PC-3 (cell line): ENCODE measurements around the gene CACNG5. TPM values are rescaled to one million over a fixed set of nuclear protein-coding genes. Genes with fewer than 3 reads are reported as not detected.

Experiments
- ATAC-seq: fragments of 200-7000 bp; cut with Tn5 transposase; 2 replicates; pipeline ENCODE4 v1.9.1; 2020; ENCODE audit warnings: mild to moderate bottlenecking, moderate library complexity
- BruUV-seq: library from RNA; stranded (reverse); fragments of 400-500 nt; replicated peaks from 2 replicates; lab custom pipeline; 2021; lab: Mats Ljungman, UMichigan
- CTCF ChIA-PET: fragments of 300-600 bp; sonication (Branson Sonifier 250); formaldehyde crosslinking; loops from one replicate; lab custom pipeline; 2022; ENCODE audit warnings: antibody characterized with exemption; lab: Charles Lee
- POLR2A ChIA-PET: fragments of 300-600 bp; sonication (Branson Sonifier 250); formaldehyde crosslinking; loops from one replicate; lab custom pipeline; 2022; ENCODE audit warnings: antibody characterized with exemption; ENCODE audit not compliant: unreplicated experiment; lab: Charles Lee
- DNase-seq: peaks from one replicate; pipeline ENCODE4 v3.0.0-alpha.2; 2015
- H2AFZ ChIP-seq: fragments of 300-600 bp; sonication (generic); 2 replicates; pipeline ENCODE4 v1.6.0; 2016; ENCODE audit warnings: antibody characterized with exemption, low read length
- H3F3A ChIP-seq: fragments of 300-600 bp; sonication (generic); one replicate; pipeline ENCODE4 v1.6.0; 2017; ENCODE audit warnings: antibody characterized with exemption, low read length, control low read depth, mild to moderate bottlenecking; ENCODE audit not compliant: unreplicated experiment
- H3K27ac ChIP-seq: fragments of 300-600 bp; sonication (generic); 2 replicates; pipeline ENCODE4 v1.5.1; 2016; ENCODE audit warnings: mild to moderate bottlenecking, low read length
- H3K27me3 ChIP-seq: fragments of 300-600 bp; sonication (generic); 2 replicates; pipeline ENCODE4 v1.6.1; 2016; ENCODE audit warnings: low read length, mixed read lengths
- H3K36me3 ChIP-seq: fragments of 300-600 bp; sonication (generic); 2 replicates; pipeline ENCODE4 v1.6.1; 2016; ENCODE audit warnings: low read depth, mixed run types, low read length, mixed read lengths
- H3K4me1 ChIP-seq: fragments of 300-600 bp; sonication (generic); 2 replicates; pipeline ENCODE4 v1.5.1; 2016; ENCODE audit warnings: low read length; ENCODE audit not compliant: insufficient read depth
- H3K4me2 ChIP-seq: fragments of 300-600 bp; sonication (generic); 2 replicates; pipeline ENCODE4 v1.6.0; 2016; ENCODE audit warnings: low read length
- H3K4me3 ChIP-seq: fragments of 300-600 bp; sonication (generic); 2 replicates; pipeline ENCODE4 v1.5.1; 2016; ENCODE audit warnings: mild to moderate bottlenecking, low read length, mixed read lengths
- H3K79me2 ChIP-seq: fragments of 300-600 bp; sonication (generic); 2 replicates; pipeline ENCODE4 v1.6.1; 2017; ENCODE audit warnings: low read length, mixed read lengths
- H3K9ac ChIP-seq: fragments of 300-600 bp; sonication (generic); 2 replicates; pipeline ENCODE4 v1.6.0; 2016; ENCODE audit warnings: mild to moderate bottlenecking, low read length
- H3K9me2 ChIP-seq: fragments of 300-600 bp; sonication (generic); replicated peaks from 2 replicates; pipeline ENCODE4 v1.6.1; 2016; ENCODE audit warnings: mixed run types, low read length, mixed read lengths
- H3K9me3 ChIP-seq: fragments of 300-600 bp; sonication (generic); 2 replicates; pipeline ENCODE4 v1.6.1; 2016; ENCODE audit warnings: low read length, mixed read lengths
- H4K20me1 ChIP-seq: fragments of 300-600 bp; sonication (generic); 2 replicates; pipeline ENCODE4 v1.6.1; 2016; ENCODE audit warnings: low read length, mixed read lengths
- EZH2 ChIP-seq: fragments of 300-600 bp; sonication (generic); IDR thresholded peaks from one replicate; pipeline ENCODE4 v1.6.1; 2017; ENCODE audit warnings: antibody characterized with exemption, mild to moderate bottlenecking, low read length; ENCODE audit not compliant: unreplicated experiment
- EZH2phosphoT487 ChIP-seq: fragments of 300-600 bp; sonication (generic); IDR thresholded peaks from 2 replicates; pipeline ENCODE4 v1.6.1; 2018; ENCODE audit warnings: mild to moderate bottlenecking, antibody characterized with exemption, low read length, borderline replicate concordance
- intact Hi-C: fragments of 100-400 bp; cut with micrococcal nuclease; formaldehyde crosslinking; loops from 2 replicates; pipeline ENCODE4 v1.9.0; 2023
- total RNA-seq: library from RNA; depleted of rRNA; stranded (reverse); fragments of >200 nt; gene quantifications from 2 replicates; pipeline ENCODE4 v1.2.3, GENCODE V29; 2014
- TF ChIP-seq, protein P1 (sequence below): fragments of 300-600 bp; sonication (generic); conservative IDR thresholded peaks from 2 replicates; pipeline ENCODE4 v1.5.1; 2017; ENCODE audit warnings: antibody characterized with exemption, low read depth, mild to moderate bottlenecking, low read length

CACNG5 gene
- total RNA-seq, 1 experiment from 2014 or later, result not detected

DNA sequence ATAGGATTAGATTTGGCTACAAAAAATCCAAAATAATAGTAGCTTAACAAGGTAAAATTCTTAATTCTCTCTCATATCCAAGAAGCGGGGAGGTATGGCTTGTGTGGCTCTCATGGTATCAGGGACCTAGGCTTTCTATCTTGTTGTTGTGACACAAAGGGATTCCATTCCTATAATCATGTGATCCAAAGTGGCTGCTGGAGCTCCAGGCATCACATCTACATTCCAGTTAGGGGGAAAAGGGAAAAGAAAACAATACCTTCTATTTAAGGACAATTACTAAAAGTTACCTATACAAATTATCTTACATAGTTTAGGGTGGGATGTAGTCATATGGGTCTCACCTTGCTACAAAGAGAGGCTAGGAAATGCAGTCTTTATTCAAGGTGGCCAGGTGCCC lies 82.0 kb downstream of the CACNG5 start:
- ATAC-seq (no peak), DNase-seq (no peak)
- no peaks in the 10 kb centered on the region for H3K9me2 ChIP-seq
- ChIA-PET POLR2A (no interaction called here), CTCF (interaction anchor here (1.0 kb wide), 1 partner anchor 59 kb away, joined by 4 read pairs; no protein-coding TSS in a partner anchor)
- no peak overlapping the region for H2AFZ ChIP-seq
- no peaks in the 10 kb centered on the region for H4K20me1 ChIP-seq
- no peaks in the 10 kb centered on the region for H3K27me3 ChIP-seq
- H3K4me1 ChIP-seq, result peaks cover 4% of the 10 kb centered on the region; the same call in 1 of the 2 replicates
- BruUV-seq, result no TSS peak
- intact Hi-C loops, result no loop called here
- H3F3A ChIP-seq, result no peaks in the 10 kb centered on the region
- no peaks in the 10 kb centered on the region for H3K79me2 ChIP-seq
- no peak overlapping the region for H3K9ac ChIP-seq
- H3K27ac ChIP-seq, result no peak overlapping the region
- TF ChIP-seq, protein P1, sequence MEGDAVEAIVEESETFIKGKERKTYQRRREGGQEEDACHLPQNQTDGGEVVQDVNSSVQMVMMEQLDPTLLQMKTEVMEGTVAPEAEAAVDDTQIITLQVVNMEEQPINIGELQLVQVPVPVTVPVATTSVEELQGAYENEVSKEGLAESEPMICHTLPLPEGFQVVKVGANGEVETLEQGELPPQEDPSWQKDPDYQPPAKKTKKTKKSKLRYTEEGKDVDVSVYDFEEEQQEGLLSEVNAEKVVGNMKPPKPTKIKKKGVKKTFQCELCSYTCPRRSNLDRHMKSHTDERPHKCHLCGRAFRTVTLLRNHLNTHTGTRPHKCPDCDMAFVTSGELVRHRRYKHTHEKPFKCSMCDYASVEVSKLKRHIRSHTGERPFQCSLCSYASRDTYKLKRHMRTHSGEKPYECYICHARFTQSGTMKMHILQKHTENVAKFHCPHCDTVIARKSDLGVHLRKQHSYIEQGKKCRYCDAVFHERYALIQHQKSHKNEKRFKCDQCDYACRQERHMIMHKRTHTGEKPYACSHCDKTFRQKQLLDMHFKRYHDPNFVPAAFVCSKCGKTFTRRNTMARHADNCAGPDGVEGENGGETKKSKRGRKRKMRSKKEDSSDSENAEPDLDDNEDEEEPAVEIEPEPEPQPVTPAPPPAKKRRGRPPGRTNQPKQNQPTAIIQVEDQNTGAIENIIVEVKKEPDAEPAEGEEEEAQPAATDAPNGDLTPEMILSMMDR, result no peak
- TF ChIP-seq EZH2, result no peak
- TF ChIP-seq EZH2phosphoT487, result no peak
- no peak overlapping the region for H3K4me2 ChIP-seq
- H3K9me3 ChIP-seq, result no peaks in the 10 kb centered on the region
- no peak overlapping the region for H3K4me3 ChIP-seq
- H3K36me3 ChIP-seq, result no peaks in the 10 kb centered on the region

DNA sequence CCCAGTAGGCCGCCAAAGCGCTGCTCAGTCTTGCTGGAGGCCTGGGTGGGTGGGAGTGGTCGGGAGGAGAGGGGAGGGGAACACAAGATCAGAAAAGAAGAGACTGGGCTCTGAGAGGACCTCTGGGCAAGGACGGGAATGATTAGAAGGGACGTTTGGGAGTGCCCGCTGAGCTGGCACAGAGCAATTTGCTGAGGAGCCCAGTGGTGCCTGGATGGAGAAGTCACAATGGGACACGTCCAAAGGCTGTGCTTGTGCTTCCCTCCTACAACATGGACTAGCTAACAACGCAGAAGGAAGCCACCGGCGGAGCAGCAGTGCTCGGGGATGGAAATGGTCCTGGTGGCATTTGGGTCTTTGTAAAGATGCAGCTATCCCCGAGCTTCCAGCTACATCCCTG lies 84.0 kb downstream of the CACNG5 start:
- Histone ChIP-seq H2AFZ (no peak overlapping the region), H3K9ac (no peak overlapping the region), H4K20me1 (no peaks in the 10 kb centered on the region), H3K9me3 (no peaks in the 10 kb centered on the region), H3K4me1 (peaks cover 4% of the 10 kb centered on the region; the same call in 1 of the 2 replicates), H3K27ac (no peak overlapping the region), H3K4me3 (no peak overlapping the region), H3F3A (no peaks in the 10 kb centered on the region), H3K9me2 (no peaks in the 10 kb centered on the region), H3K79me2 (no peaks in the 10 kb centered on the region), H3K4me2 (no peak overlapping the region), H3K27me3 (no peaks in the 10 kb centered on the region), H3K36me3 (no peaks in the 10 kb centered on the region)
- ATAC-seq (no peak), DNase-seq (no peak)
- intact Hi-C loops, result no loop called here
- TF ChIP-seq EZH2phosphoT487 (no peak), EZH2 (no peak)
- TF ChIP-seq, protein P1, result no peak
- ChIA-PET POLR2A (no interaction called here), CTCF (no interaction called here)
- BruUV-seq, result no TSS peak

DNA sequence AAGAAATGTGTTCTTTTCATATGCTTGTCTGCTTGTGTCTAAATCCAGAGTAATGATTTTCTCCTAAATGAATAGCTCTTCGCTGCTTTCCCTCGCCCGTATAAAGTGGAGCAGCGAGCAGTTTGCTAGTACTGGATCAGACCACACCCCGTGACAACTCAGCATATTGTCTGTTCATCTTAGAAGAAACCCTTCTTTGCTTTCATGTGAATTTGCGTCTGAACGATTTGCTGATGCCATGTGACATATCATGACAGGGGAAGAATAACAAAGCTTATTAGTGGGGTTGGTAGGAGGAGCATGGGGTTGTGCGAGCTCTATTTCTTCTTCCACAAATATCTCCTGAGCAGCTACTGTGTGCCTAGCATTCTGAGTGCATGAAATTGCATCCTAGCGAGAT lies 85.5 kb downstream of the CACNG5 start:
- Histone ChIP-seq H3K27ac (no peak overlapping the region), H2AFZ (no peak overlapping the region), H3K27me3 (no peaks in the 10 kb centered on the region), H3K9ac (no peak overlapping the region), H3K9me2 (no peaks in the 10 kb centered on the region), H3F3A (no peaks in the 10 kb centered on the region), H3K79me2 (no peaks in the 10 kb centered on the region), H3K4me3 (no peak overlapping the region), H4K20me1 (no peaks in the 10 kb centered on the region), H3K4me2 (no peak overlapping the region), H3K9me3 (no peaks in the 10 kb centered on the region), H3K4me1 (0 out of 2 replicates have a peak, but pooled peaks cover 1% of the 10 kb centered on the region), H3K36me3 (no peaks in the 10 kb centered on the region)
- no peak for DNase-seq
- ChIA-PET POLR2A (interaction anchor here (0.6 kb wide), 1 partner anchor 368 kb away, joined by 3 read pairs; no protein-coding TSS in a partner anchor), CTCF (no interaction called here)
- TF ChIP-seq EZH2phosphoT487 (no peak), EZH2 (no peak)
- TF ChIP-seq, protein P1, result no peak
- ATAC-seq, result no peak
- no TSS peak for BruUV-seq
- intact Hi-C loops, result no loop called here
